Neural cell (in vitro differentiated cells): ENCODE measurements around the gene CDH4.

ENCODE experiments used
- CTCF ChIP-seq: fragments of 450-650 bp; IDR thresholded peaks from 2 replicates; pipeline ENCODE4 v1.5.1; 2014; ENCODE audit warnings: antibody characterized with exemption, mild to moderate bottlenecking, moderate library complexity; ENCODE audit not compliant: poor library complexity, severe bottlenecking
- EP300 ChIP-seq: fragments of 450-650 bp; conservative IDR thresholded peaks from 2 replicates; pipeline ENCODE4 v1.6.1; 2014; ENCODE audit warnings: antibody characterized with exemption, mild to moderate bottlenecking, moderate library complexity; ENCODE audit not compliant: poor library complexity, severe bottlenecking
- EZH2 ChIP-seq: fragments of 200-600, 300-800 bp; shearing (Covaris generic), sonication (generic); IDR thresholded peaks from 2 replicates; pipeline ENCODE4 v1.6.1; 2014; ENCODE audit warnings: antibody characterized with exemption, low read length, borderline replicate concordance, mild to moderate bottlenecking; ENCODE audit not compliant: insufficient read depth, poor library complexity, severe bottlenecking
- RAD21 ChIP-seq: fragments of 450-650 bp; conservative IDR thresholded peaks from 2 replicates; pipeline ENCODE4 v1.6.1; 2014; ENCODE audit warnings: antibody characterized with exemption, mild to moderate bottlenecking, moderate library complexity
- REST ChIP-seq: IDR thresholded peaks from 2 replicates; pipeline ENCODE4 v1.6.1; 2012; ENCODE audit warnings: borderline replicate concordance

- no peak for TF ChIP-seq CTCF
- TF ChIP-seq RAD21: no peak
- no peak for TF ChIP-seq EP300
- TF ChIP-seq REST: no peak
- TF ChIP-seq EZH2: no peak
Observed at GRCh38 chr20:61978491-61978890, 726.4 kb downstream of the CDH4 start.
